BJ (cell line): ENCODE data around the gene TGM2. TPM values are rescaled to one million over a fixed set of nuclear protein-coding genes. Genes with fewer than 3 reads are reported as not detected.

ENCODE experiments used
- CTCF ChIA-PET: fragments of 350-600 bp; formaldehyde crosslinking; extraction: SDS; loops from one replicate; lab custom pipeline; 2021; ENCODE audit warnings: antibody characterized with exemption, inconsistent platforms; lab: Yijun Ruan, JAX
- POLR2A ChIA-PET: fragments of 300-600 bp; sonication (Branson Sonifier 250); formaldehyde crosslinking; extraction: SDS; loops from one replicate; lab custom pipeline; 2021; ENCODE audit warnings: antibody characterized with exemption; lab: Charles Lee
- DNase-seq: peaks from one replicate; pipeline ENCODE4 v3.0.0-alpha.2; 2011; ENCODE audit warnings: low read depth
- H3K27me3 ChIP-seq: 2 replicates; pipeline ENCODE4 v1.6.0; 2011; ENCODE audit warnings: low read length; ENCODE audit not compliant: control insufficient read depth, insufficient read depth
- H3K36me3 ChIP-seq: 2 replicates; pipeline ENCODE4 v1.5.1; 2011; ENCODE audit warnings: low read length; ENCODE audit not compliant: control insufficient read depth, insufficient read depth
- H3K4me3 ChIP-seq: 2 replicates; pipeline ENCODE4 v1.5.1; 2011; ENCODE audit warnings: low read depth, mild to moderate bottlenecking, control low read depth, low read length
- CTCF ChIP-seq: IDR thresholded peaks from 2 replicates; pipeline ENCODE4 v1.5.1; 2011; ENCODE audit warnings: low read depth, mild to moderate bottlenecking, control low read depth, inconsistent platforms, low read length, moderate library complexity; ENCODE audit not compliant: insufficient read depth
- polyA plus RNA-seq: library from polyadenylated mRNA; depleted of rRNA; stranded (reverse); fragments of >200 nt; gene quantifications from 2 replicates; pipeline ENCODE4 v1.2.3, GENCODE V29; 2011

Gene TGM2
- polyA plus RNA-seq, 1 experiment: 397 TPM

- H3K4me3 ChIP-seq: no peak overlapping the region
- no peaks in the 10 kb centered on the region for H3K27me3 ChIP-seq
- ChIA-PET POLR2A (interaction anchor here (0.5 kb wide), 1 partner anchor 92 kb away, joined by 5 read pairs; no protein-coding TSS in a partner anchor), CTCF (interaction anchor here (0.9 to 3.9 kb wide), 6 partner anchors 9 to 123 kb away, joined by 3 to 19 read pairs (median 6); no protein-coding TSS in a partner anchor)
- DNase-seq: no peak
- H3K36me3 ChIP-seq: no peaks in the 10 kb centered on the region
- TF ChIP-seq CTCF: no peak
Measured at GRCh38 chr20:38196076-38196475, 31.0 kb upstream of the TGM2 start.

GRCh38 chr20:38195521-38195920, 30.5 kb upstream of the TGM2 start:
- Histone ChIP-seq H3K4me3 (no peak overlapping the region), H3K27me3 (no peaks in the 10 kb centered on the region), H3K36me3 (no peaks in the 10 kb centered on the region)
- CTCF ChIA-PET: interaction anchor here (0.9 to 3.9 kb wide), 5 partner anchors 8 to 122 kb away, joined by 3 to 19 read pairs (median 7); no protein-coding TSS in a partner anchor
- POLR2A ChIA-PET: interaction anchor here (0.5 kb wide), 1 partner anchor 91 kb away, joined by 5 read pairs; no protein-coding TSS in a partner anchor
- DNase-seq: no peak
- TF ChIP-seq CTCF: no peak

GRCh38 chr20:38194971-38195504, 30.0 kb upstream of the TGM2 start:
- CTCF ChIA-PET: interaction anchor here (3.0 to 3.9 kb wide), 2 partner anchors 8 to 26 kb away, joined by 9 to 19 read pairs; no protein-coding TSS in a partner anchor
- no peak for TF ChIP-seq CTCF
- POLR2A ChIA-PET: no interaction called here
- H3K27me3 ChIP-seq: no peaks in the 10 kb centered on the region
- no peaks in the 10 kb centered on the region for H3K36me3 ChIP-seq
- no peak for DNase-seq
- no peak overlapping the region for H3K4me3 ChIP-seq

GRCh38 chr20:38193586-38194105, 28.6 kb upstream of the TGM2 start:
- DNase-seq: no peak
- ChIA-PET CTCF (no interaction called here), POLR2A (no interaction called here)
- H3K27me3 ChIP-seq: no peaks in the 10 kb centered on the region
- no peak for TF ChIP-seq CTCF
- H3K4me3 ChIP-seq: no peak overlapping the region
- no peaks in the 10 kb centered on the region for H3K36me3 ChIP-seq

- Histone ChIP-seq H3K4me3 (no peak overlapping the region), H3K36me3 (no peaks in the 10 kb centered on the region), H3K27me3 (no peaks in the 10 kb centered on the region)
- CTCF ChIA-PET: interaction anchor here (0.8 to 1.7 kb wide), 6 partner anchors 14 to 134 kb away, joined by 3 to 8 read pairs (median 3); no protein-coding TSS in a partner anchor
- TF ChIP-seq CTCF: no peak
- POLR2A ChIA-PET: interaction anchor here (0.7 kb wide), 1 partner anchor 22 kb away, joined by 3 read pairs; no protein-coding TSS in a partner anchor
- no peak for DNase-seq
Measured at GRCh38 chr20:38192323-38192885, 27.3 kb upstream of the TGM2 start.
